Fibroblast of lung (primary cell): ENCODE results near the gene KLHL29. TPM values are rescaled to one million over a fixed set of nuclear protein-coding genes. Genes with fewer than 3 reads are reported as not detected.
A peak's percentile ranks its signal among the peaks of the same experiment; 100 is the strongest.

ENCODE experiments used
- DNase-seq, 2 donors: peaks; one replicate each; pipeline versions ENCODE4 v3.0.0 to v3.0.0-alpha.2; 2010; ENCODE audit warnings: low read depth in 2 of 2
- H2AFZ ChIP-seq: 2 replicates; pipeline ENCODE4 v1.5.1; 2012; ENCODE audit warnings: low read length, control low read depth, inconsistent platforms
- H3K27ac ChIP-seq: 2 replicates; pipeline ENCODE4 v1.5.1; 2011; ENCODE audit warnings: low read length, control low read depth; ENCODE audit not compliant: insufficient read depth
- H3K27me3 ChIP-seq: 2 replicates; pipeline ENCODE4 v1.5.1; 2011; ENCODE audit warnings: mild to moderate bottlenecking, low read length; ENCODE audit not compliant: control insufficient read depth, insufficient read depth
- H3K36me3 ChIP-seq: 2 replicates; pipeline ENCODE4 v1.5.1; 2011; ENCODE audit warnings: low read length; ENCODE audit not compliant: control insufficient read depth, insufficient read depth
- H3K4me1 ChIP-seq: 2 replicates; pipeline ENCODE4 v1.5.1; 2011; ENCODE audit warnings: low read length; ENCODE audit not compliant: control insufficient read depth, insufficient read depth; ENCODE audit errors: extremely low read depth
- H3K4me2 ChIP-seq: 2 replicates; pipeline ENCODE4 v1.5.1; 2011; ENCODE audit warnings: low read length, control low read depth; ENCODE audit not compliant: insufficient read depth; ENCODE audit errors: extremely low read depth
- H3K4me3 ChIP-seq, 4 experiments: fragments of 200-600 bp in 1 of 4; sonication (generic) in 1 of 4; replicated peaks in 1 of 4; 2 replicates each; pipeline ENCODE4 v1.5.1; 2011 to 2016; ENCODE audit warnings: low read length in 4 of 4, low read depth in 3 of 4, mild to moderate bottlenecking in 3 of 4, control low read depth in 2 of 4, inconsistent platforms in 1 of 4, mixed read lengths in 1 of 4; ENCODE audit not compliant: insufficient read depth in 1 of 4; ENCODE audit errors: control extremely low read depth in 1 of 4
- H3K79me2 ChIP-seq: 2 replicates; pipeline ENCODE4 v1.5.1; 2012; ENCODE audit warnings: mild to moderate bottlenecking, low read length, inconsistent platforms; ENCODE audit not compliant: control insufficient read depth, insufficient read depth
- H3K9ac ChIP-seq: 2 replicates; pipeline ENCODE4 v1.5.1; 2011; ENCODE audit warnings: mild to moderate bottlenecking, low read length, control low read depth; ENCODE audit not compliant: insufficient read depth
- H3K9me3 ChIP-seq: 2 replicates; pipeline ENCODE4 v1.5.1; 2012; ENCODE audit warnings: low read depth, low read length; ENCODE audit not compliant: control insufficient read depth, insufficient read depth
- H4K20me1 ChIP-seq: 2 replicates; pipeline ENCODE4 v1.5.1; 2011; ENCODE audit warnings: low read length; ENCODE audit not compliant: control insufficient read depth, insufficient read depth; ENCODE audit errors: extremely low read depth
- EZH2 ChIP-seq: IDR thresholded peaks from 2 replicates; pipeline ENCODE4 v1.5.1; 2012; ENCODE audit warnings: low read length, control low read depth, mild to moderate bottlenecking; ENCODE audit errors: missing control alignments
- polyA plus RNA-seq, 2 donors: library from polyadenylated mRNA; depleted of rRNA in 1 of 2; stranded (reverse) in 1 of 2; unstranded in 1 of 2; fragments of >200 nt; gene quantifications; 2 replicates each; pipeline ENCODE4 v1.2.1, GENCODE V29; 2011 to 2012; ENCODE audit warnings: missing spikeins in 1 of 2
- total RNA-seq: library from RNA; depleted of rRNA; stranded (reverse); fragments of >200 nt; gene quantifications from 2 replicates; pipeline ENCODE4 v1.2.1, GENCODE V29; 2014
- TF ChIP-seq, protein P1 (sequence below), 2 donors: IDR thresholded peaks in 1 of 2; conservative IDR thresholded peaks in 1 of 2; 1 replicate in 1 of 2; 2 replicates in 1 of 2; pipeline ENCODE4 v1.5.1; 2011 to 2012; ENCODE audit warnings: low read length in 2 of 2, control low read depth in 1 of 2, inconsistent platforms in 1 of 2, low read depth in 1 of 2, mild to moderate bottlenecking in 1 of 2

KLHL29 gene
- total and polyA plus RNA-seq, 2 donors (not counting 1 experiment from before 2014, with no cell fraction given), result 7.1 to 7.9 TPM

GRCh38 chr2:23662466-23662865 is 277.5 kb downstream of the KLHL29 start:
- no peak overlapping the region for H3K9ac ChIP-seq
- TF ChIP-seq EZH2, result no peak
- TF ChIP-seq, protein P1, sequence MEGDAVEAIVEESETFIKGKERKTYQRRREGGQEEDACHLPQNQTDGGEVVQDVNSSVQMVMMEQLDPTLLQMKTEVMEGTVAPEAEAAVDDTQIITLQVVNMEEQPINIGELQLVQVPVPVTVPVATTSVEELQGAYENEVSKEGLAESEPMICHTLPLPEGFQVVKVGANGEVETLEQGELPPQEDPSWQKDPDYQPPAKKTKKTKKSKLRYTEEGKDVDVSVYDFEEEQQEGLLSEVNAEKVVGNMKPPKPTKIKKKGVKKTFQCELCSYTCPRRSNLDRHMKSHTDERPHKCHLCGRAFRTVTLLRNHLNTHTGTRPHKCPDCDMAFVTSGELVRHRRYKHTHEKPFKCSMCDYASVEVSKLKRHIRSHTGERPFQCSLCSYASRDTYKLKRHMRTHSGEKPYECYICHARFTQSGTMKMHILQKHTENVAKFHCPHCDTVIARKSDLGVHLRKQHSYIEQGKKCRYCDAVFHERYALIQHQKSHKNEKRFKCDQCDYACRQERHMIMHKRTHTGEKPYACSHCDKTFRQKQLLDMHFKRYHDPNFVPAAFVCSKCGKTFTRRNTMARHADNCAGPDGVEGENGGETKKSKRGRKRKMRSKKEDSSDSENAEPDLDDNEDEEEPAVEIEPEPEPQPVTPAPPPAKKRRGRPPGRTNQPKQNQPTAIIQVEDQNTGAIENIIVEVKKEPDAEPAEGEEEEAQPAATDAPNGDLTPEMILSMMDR (conservative IDR thresholded peaks at IDR 0.05 in 1 of 2, IDR thresholded peaks at IDR 0.05 in 1 of 2; ENCODE audit: low read depth in 1 of 2, low read length in 2 of 2), result no peak
- no peaks in the 10 kb centered on the region for H3K27me3 ChIP-seq
- H2AFZ ChIP-seq, result no peak overlapping the region
- no peak for DNase-seq
- no peaks in the 10 kb centered on the region for H3K9me3 ChIP-seq
- no peaks in the 10 kb centered on the region for H4K20me1 ChIP-seq
- H3K4me1 ChIP-seq, result no peaks in the 10 kb centered on the region
- no peaks in the 10 kb centered on the region for H3K36me3 ChIP-seq
- no peak overlapping the region for H3K27ac ChIP-seq
- no peak overlapping the region for H3K4me2 ChIP-seq
- no peak overlapping the region for H3K4me3 ChIP-seq
- H3K79me2 ChIP-seq, result no peaks in the 10 kb centered on the region

DNA sequence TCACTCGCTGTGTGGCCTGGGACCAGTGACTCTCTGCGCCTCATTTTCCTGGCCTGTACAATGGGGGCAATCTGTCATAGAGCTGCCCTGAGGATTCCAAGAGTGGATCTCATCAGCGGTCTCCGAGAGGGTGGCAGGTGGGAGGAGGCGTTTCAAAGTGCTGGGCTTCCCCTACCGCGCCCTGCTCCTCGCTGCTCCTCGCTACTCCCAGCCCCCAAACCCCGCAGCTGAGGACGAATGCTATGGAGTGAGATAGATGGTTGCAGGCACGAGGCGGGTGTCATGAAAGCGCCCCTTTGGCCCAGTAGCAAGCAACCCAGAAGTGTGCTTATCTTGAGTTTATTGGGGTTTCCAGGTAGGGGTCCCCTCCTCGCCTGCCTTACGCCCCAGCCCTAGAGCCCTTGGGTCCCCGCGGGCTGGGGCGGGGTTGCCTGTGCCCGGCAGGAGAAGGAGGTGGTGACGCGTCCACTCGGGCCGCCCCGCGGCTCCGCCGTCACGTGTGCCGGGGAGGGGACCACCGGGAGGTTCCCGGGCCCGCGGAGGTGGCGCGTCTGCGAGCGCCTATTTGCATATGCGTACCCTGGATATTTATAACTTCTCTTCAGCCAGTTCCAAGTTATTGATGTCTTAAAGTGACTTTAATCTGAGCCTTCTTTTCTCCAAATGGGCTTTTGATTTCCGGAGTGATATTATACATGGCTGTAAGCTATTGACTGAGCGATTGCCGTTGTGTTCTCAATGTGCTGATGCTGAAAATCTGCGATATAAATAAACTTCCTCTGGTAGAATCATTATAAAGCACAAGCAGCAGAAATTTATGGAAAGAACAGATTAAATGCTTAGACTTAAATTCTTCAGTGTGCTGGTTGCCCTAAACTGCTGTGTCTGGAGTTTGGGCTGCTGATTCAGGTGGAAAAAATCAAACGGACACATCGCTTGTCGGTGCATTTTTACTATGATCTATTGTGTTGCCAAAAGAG is 278.3 kb downstream of the KLHL29 start:
- no peak for TF ChIP-seq EZH2
- TF ChIP-seq, protein P1 (conservative IDR thresholded peaks at IDR 0.05 in 1 of 2, IDR thresholded peaks at IDR 0.05 in 1 of 2; ENCODE audit: low read depth in 1 of 2, low read length in 2 of 2), result no peak
- Histone ChIP-seq H3K36me3 (no peaks in the 10 kb centered on the region), H3K4me2 (peak overlapping the region; percentile 80), H2AFZ (no peak overlapping the region), H3K4me3 (peak overlapping the region in 3 of 4 experiments; percentile 2 to 53 (median 43)), H3K27me3 (no peaks in the 10 kb centered on the region), H3K27ac (no peak overlapping the region), H3K9ac (no peak overlapping the region), H3K4me1 (no peaks in the 10 kb centered on the region), H3K9me3 (no peaks in the 10 kb centered on the region), H3K79me2 (no peaks in the 10 kb centered on the region), H4K20me1 (no peaks in the 10 kb centered on the region)
- peak in 1 of 2 donors; percentile 12 for DNase-seq

- Histone ChIP-seq H3K4me2 (no peak overlapping the region), H3K9me3 (no peaks in the 10 kb centered on the region), H3K27me3 (no peaks in the 10 kb centered on the region), H3K36me3 (no peaks in the 10 kb centered on the region), H3K9ac (no peak overlapping the region), H2AFZ (no peak overlapping the region), H3K4me3 (no peak overlapping the region), H4K20me1 (no peaks in the 10 kb centered on the region), H3K4me1 (no peaks in the 10 kb centered on the region), H3K27ac (no peak overlapping the region), H3K79me2 (no peaks in the 10 kb centered on the region)
- no peak for DNase-seq
- TF ChIP-seq, protein P1 (conservative IDR thresholded peaks at IDR 0.05 in 1 of 2, IDR thresholded peaks at IDR 0.05 in 1 of 2; ENCODE audit: low read depth in 1 of 2, low read length in 2 of 2), result no peak
- no peak for TF ChIP-seq EZH2
Measured at GRCh38 chr2:23664066-23664788, 279.2 kb downstream of the KLHL29 start.
